Transverse colon (tissue), 4 donors: ENCODE results near the gene UQCC2. TPM values are rescaled to one million over a fixed set of nuclear protein-coding genes. Genes with fewer than 3 reads are reported as not detected.

Experiments
- DNase-seq: peaks from one replicate; pipeline ENCODE4 v3.0.0-alpha.2; 2019
- H3K27ac ChIP-seq, 4 donors: fragments of 200-600 bp; sonication (generic); 2 replicates each; pipeline ENCODE4 v1.5.1; 2016 to 2018; ENCODE audit warnings: inconsistent platforms in 4 of 4
- H3K27me3 ChIP-seq: fragments of 200-600 bp; sonication (generic); 2 replicates; pipeline ENCODE4 v1.5.1; 2017; ENCODE audit warnings: inconsistent platforms
- H3K36me3 ChIP-seq, 4 donors: fragments of 200-600 bp; sonication (generic); 2 replicates each; pipeline ENCODE4 v1.5.1; 2017 to 2019; ENCODE audit warnings: inconsistent platforms in 4 of 4
- H3K4me1 ChIP-seq, 4 donors: fragments of 200-600 bp; sonication (generic); 2 replicates each; pipeline ENCODE4 v1.5.1; 2017 to 2020; ENCODE audit warnings: inconsistent platforms in 4 of 4
- H3K4me3 ChIP-seq, 4 donors: fragments of 200-600 bp; sonication (generic); 1 replicate in 1 of 4; 2 replicates in 3 of 4; pipeline versions ENCODE4 v1.5.1 to v1.6.1; 2017 to 2019; ENCODE audit warnings: inconsistent platforms in 4 of 4
- H3K9me3 ChIP-seq, 2 donors: fragments of 200-600 bp; sonication (generic); 2 replicates each; pipeline ENCODE4 v1.5.1; 2017 to 2019; ENCODE audit warnings: inconsistent platforms in 2 of 2
- EP300 ChIP-seq: sonication (generic); formaldehyde crosslinking; IDR thresholded peaks from one replicate; pipeline ENCODE4 v1.6.1; 2017; ENCODE audit warnings: antibody characterized with exemption, low read depth
- POLR2A ChIP-seq: fragments of 450-650 bp; IDR thresholded peaks from one replicate; pipeline ENCODE4 v1.6.1; 2016; ENCODE audit warnings: antibody characterized with exemption, mild to moderate bottlenecking, moderate library complexity
- POLR2AphosphoS5 ChIP-seq, 3 donors: sonication (generic); formaldehyde crosslinking; IDR thresholded peaks; one replicate each; pipeline ENCODE4 v1.6.1; 2016; ENCODE audit warnings: antibody characterized with exemption in 3 of 3
- WGBS, 2 donors: methylation state at CpG; one replicate each; pipeline ENCODE4 v1.1.5; 2018; ENCODE audit warnings: low coverage in 1 of 2; 5-methylcytosine and 5-hydroxymethylcytosine counted together
- in situ Hi-C, 4 donors: fragments of 200-750 bp; cut with MboI; loops; one replicate each; pipeline versions ENCODE4 v1.15.0 to v1.15.1; 2017; ENCODE audit warnings: low sequenced_read_pairs in 3 of 4, low pct_ligation_motif_present in 1 of 4, low pct_unique_long_range_greater_than_20kb in 1 of 4
- intact Hi-C: fragments of 100-400 bp; cut with DNase I; formaldehyde crosslinking; loops from one replicate; pipeline ENCODE4 v1.15.1; 2023; ENCODE audit warnings: low total_unique reads
- total RNA-seq, 4 donors: library from RNA; depleted of rRNA; stranded (reverse); fragments of >200 nt; gene quantifications; one replicate each; pipeline ENCODE4 v1.1.0, GENCODE V29; 2016
- TF ChIP-seq, protein P1 (sequence below), 5 experiments: fragments of 200-600 bp in 3 of 5; fragments of 450-650 bp in 2 of 5; sonication (generic) in 3 of 5; IDR thresholded peaks; 1 replicate in 2 of 5; 2 replicates in 3 of 5; pipeline ENCODE4 v1.5.1; 2016 to 2017; ENCODE audit warnings: antibody characterized with exemption in 5 of 5, inconsistent platforms in 3 of 5, mild to moderate bottlenecking in 2 of 5, moderate library complexity in 1 of 5

UQCC2 gene
- total RNA-seq, 4 donors from 2014 or later, result 2.8 to 17.6 (median 8.8) TPM

DNA sequence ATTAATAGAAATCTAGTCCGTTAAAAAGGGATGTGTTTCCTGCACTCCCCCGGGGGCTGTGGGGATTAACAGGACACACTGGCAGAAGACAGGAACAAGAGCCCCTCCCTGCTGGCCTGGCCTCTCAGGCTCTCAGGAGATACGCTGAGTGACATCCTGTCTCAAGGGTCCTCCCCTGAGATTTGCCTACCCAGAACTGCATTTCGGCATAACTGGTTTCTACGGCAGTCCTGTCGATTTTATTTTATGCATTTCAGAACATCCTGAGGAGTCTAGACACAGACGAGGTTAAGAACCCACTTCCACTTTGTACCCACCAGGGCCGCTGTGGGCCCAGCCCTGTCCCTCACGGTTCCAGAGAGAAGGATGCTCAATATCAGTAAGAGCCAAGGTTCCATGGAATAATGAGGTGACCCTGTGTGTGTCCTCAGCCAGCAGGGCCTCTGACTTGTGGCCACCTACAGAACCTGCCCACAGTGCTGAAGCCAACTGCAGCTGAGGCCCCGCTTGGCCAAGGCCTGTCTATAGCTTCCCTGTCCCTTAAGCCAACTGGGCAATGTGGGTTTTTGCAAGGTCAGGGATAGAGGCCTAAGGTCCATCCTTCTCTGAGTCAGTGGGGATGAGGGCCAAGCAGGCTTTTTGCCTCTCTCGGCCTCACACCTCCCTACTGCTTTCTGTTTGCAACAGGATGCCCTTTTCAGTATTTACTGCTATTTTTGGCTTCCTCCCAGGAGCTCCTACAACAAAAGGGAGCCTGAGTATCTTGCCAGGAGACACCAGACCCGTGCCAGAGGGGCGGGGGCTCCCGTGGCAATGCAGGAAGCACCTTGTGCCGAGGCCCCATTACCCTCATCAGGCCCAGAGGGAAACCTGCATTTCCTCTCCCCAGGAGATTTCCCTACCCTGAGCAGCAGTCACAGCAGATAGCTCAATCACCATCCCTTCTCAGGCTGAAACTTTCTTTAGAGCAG lies 14.7 kb downstream of the UQCC2 start:
- Histone ChIP-seq H3K4me1 (peaks cover 0 to 30% (median 0%) of the 10 kb centered on the region in 4 donors), H3K27me3 (no peaks in the 10 kb centered on the region), H3K27ac (peak overlapping the region; percentile 10 to 55 (median 44)), H3K9me3 (no peaks in the 10 kb centered on the region), H3K36me3 (peaks cover 0 to 7% (median 0%) of the 10 kb centered on the region in 4 donors), H3K4me3 (no peak overlapping the region)
- WGBS, 2 donors, result 44 to 47% methylated on average over 3 to 15 of the region's 15 CpGs
- no peak for DNase-seq
- intact Hi-C loops, result no loop called here
- in situ Hi-C loops, result no loop called here
- TF ChIP-seq EP300 (no peak), POLR2A (no peak), POLR2AphosphoS5 (IDR thresholded peaks at IDR 0.05) (no peak)
- TF ChIP-seq, protein P1, sequence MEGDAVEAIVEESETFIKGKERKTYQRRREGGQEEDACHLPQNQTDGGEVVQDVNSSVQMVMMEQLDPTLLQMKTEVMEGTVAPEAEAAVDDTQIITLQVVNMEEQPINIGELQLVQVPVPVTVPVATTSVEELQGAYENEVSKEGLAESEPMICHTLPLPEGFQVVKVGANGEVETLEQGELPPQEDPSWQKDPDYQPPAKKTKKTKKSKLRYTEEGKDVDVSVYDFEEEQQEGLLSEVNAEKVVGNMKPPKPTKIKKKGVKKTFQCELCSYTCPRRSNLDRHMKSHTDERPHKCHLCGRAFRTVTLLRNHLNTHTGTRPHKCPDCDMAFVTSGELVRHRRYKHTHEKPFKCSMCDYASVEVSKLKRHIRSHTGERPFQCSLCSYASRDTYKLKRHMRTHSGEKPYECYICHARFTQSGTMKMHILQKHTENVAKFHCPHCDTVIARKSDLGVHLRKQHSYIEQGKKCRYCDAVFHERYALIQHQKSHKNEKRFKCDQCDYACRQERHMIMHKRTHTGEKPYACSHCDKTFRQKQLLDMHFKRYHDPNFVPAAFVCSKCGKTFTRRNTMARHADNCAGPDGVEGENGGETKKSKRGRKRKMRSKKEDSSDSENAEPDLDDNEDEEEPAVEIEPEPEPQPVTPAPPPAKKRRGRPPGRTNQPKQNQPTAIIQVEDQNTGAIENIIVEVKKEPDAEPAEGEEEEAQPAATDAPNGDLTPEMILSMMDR (IDR thresholded peaks at IDR 0.05), result no peak

DNA sequence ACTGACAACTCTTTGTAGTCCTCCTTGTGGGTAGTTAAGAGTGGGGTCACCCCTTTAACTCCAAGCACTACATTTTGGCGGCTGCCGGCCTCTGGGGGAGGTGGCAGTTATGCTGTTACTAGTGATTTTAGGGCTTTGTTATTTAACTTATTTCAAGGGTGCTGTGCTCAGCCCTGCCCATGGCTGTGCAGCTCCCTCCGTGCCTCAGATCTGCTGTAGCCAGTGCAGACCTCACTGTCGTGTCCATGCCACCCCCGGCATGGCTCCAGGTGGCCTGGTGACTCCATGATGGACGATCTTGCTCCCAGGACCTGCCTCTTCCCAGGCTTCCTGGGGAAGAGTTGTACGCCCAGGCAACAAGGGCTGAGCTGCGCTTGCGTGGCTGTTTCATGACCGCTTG lies 15.4 kb downstream of the UQCC2 start:
- intact Hi-C loops (no loop called here), in situ Hi-C loops (no loop called here)
- Histone ChIP-seq H3K27me3 (no peaks in the 10 kb centered on the region), H3K27ac (peak overlapping the region in 2 of 4 donors; percentile 44 to 55), H3K4me3 (no peak overlapping the region), H3K9me3 (no peaks in the 10 kb centered on the region), H3K36me3 (peaks cover 0 to 11% (median 0%) of the 10 kb centered on the region in 4 donors), H3K4me1 (peaks cover 0 to 30% (median 0%) of the 10 kb centered on the region in 4 donors)
- TF ChIP-seq POLR2AphosphoS5 (IDR thresholded peaks at IDR 0.05), result no peak
- no peak for TF ChIP-seq POLR2A
- TF ChIP-seq, protein P1 (IDR thresholded peaks at IDR 0.05), result no peak
- no peak for TF ChIP-seq EP300
- WGBS, 2 donors, result 89% methylated on average over 10 of the region's 10 CpGs; no CpG with 5 or more reads in 1 of the 2 donors
- DNase-seq, result no peak

DNA sequence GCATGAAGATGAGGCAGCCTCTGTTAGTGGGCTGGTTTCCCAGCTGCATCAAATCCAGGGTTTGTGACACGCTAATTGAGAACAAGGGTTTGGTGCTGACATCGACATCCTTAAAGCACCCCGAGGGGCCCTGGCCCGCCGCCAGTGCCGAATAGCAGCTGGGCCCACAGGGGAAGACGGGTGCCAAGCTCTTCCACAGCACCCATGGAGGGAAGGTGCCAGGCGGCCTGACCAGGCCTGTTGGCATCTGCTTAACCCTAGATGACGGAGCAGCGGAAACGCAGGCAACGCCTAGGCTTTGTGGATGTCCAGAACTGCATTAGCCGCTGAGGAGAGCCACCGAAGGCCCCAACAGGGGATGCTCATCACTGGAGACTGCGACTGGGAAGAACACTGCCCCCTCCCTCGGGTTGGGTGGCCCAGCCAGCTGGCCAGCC lies 16.0 kb downstream of the UQCC2 start:
- H3K27me3 ChIP-seq, result no peaks in the 10 kb centered on the region
- no peaks in the 10 kb centered on the region for H3K9me3 ChIP-seq
- 93% methylated on average over 15 of the region's 16 CpGs; no CpG with 5 or more reads in 1 of the 2 donors for WGBS, 2 donors
- intact Hi-C loops (no loop called here), in situ Hi-C loops (no loop called here)
- TF ChIP-seq POLR2AphosphoS5 (IDR thresholded peaks at IDR 0.05) (no peak), EP300 (no peak), POLR2A (no peak)
- TF ChIP-seq, protein P1 (IDR thresholded peaks at IDR 0.05), result no peak
- H3K36me3 ChIP-seq, result peaks cover 0 to 15% (median 0%) of the 10 kb centered on the region in 4 donors
- peaks cover 0 to 30% (median 0%) of the 10 kb centered on the region in 4 donors for H3K4me1 ChIP-seq
- no peak overlapping the region for H3K4me3 ChIP-seq
- DNase-seq, result no peak
- no peak overlapping the region for H3K27ac ChIP-seq

DNA sequence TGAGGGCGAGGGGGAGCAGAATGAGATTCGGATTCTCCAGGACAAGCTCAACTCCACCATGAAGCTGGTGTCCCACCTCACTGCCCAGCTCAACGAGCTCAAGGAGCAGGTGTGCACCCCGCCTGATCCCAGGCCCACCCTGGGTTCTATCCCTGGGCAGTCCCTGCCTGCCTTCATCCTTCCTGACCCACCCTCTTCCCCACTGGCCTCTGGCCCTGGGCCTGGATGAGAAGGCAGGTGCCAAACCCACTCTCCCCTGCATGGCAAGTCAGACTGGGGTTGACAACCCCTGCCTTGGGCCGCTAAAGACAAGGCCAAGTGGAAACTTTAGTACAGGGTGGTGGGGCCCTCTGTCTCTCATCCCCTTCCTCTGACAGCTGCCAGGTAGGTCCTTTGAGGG lies 16.5 kb downstream of the UQCC2 start:
- in situ Hi-C loops (no loop called here), intact Hi-C loops (no loop called here)
- H3K27ac ChIP-seq, result peak overlapping the region in 2 of 4 donors; percentile 0 to 11
- no peak overlapping the region for H3K4me3 ChIP-seq
- H3K27me3 ChIP-seq, result no peaks in the 10 kb centered on the region
- TF ChIP-seq POLR2A, result no peak
- no peak for TF ChIP-seq EP300
- TF ChIP-seq POLR2AphosphoS5 (IDR thresholded peaks at IDR 0.05), result no peak
- TF ChIP-seq, protein P1 (IDR thresholded peaks at IDR 0.05), result no peak
- peaks cover 0 to 16% (median 0%) of the 10 kb centered on the region in 4 donors for H3K36me3 ChIP-seq
- no peak for DNase-seq
- WGBS, 2 donors, result 83% methylated on average over 5 of the region's 5 CpGs; no CpG with 5 or more reads in 1 of the 2 donors
- peaks cover 0 to 27% (median 0%) of the 10 kb centered on the region in 4 donors for H3K4me1 ChIP-seq
- no peaks in the 10 kb centered on the region for H3K9me3 ChIP-seq
